ENCODE data around the gene FAR1.

DNA sequence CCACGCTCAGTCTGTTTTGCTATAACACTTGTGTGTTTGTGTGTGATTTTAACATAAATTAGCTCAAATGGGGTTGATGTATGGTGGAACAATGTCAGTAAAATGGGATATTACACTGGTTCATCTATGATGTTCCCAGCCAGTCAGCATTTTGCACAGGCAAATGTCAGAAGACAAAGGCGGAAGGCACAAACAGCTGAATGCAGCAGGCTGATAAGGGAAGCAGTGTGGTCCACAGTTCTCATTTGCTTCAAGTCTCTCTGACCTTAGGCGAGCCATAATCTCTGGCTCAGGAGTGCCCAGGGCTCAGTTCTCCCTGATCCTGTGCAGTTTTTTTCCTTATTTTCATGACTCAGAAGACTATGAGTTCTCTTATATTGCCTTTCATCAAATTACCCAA lies 102.7 kb downstream of the FAR1 start:
- TF ChIP-seq, protein P1, sequence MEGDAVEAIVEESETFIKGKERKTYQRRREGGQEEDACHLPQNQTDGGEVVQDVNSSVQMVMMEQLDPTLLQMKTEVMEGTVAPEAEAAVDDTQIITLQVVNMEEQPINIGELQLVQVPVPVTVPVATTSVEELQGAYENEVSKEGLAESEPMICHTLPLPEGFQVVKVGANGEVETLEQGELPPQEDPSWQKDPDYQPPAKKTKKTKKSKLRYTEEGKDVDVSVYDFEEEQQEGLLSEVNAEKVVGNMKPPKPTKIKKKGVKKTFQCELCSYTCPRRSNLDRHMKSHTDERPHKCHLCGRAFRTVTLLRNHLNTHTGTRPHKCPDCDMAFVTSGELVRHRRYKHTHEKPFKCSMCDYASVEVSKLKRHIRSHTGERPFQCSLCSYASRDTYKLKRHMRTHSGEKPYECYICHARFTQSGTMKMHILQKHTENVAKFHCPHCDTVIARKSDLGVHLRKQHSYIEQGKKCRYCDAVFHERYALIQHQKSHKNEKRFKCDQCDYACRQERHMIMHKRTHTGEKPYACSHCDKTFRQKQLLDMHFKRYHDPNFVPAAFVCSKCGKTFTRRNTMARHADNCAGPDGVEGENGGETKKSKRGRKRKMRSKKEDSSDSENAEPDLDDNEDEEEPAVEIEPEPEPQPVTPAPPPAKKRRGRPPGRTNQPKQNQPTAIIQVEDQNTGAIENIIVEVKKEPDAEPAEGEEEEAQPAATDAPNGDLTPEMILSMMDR (IDR thresholded peaks at IDR 0.05), result no peak
- no peak for TF ChIP-seq POLR2A (IDR thresholded peaks at IDR 0.05)

All from transverse colon (tissue), 3 donors.